Ascending aorta (tissue), 2 donors: ENCODE results near the gene CCR7. TPM values are rescaled to one million over a fixed set of nuclear protein-coding genes. Genes with fewer than 3 reads are reported as not detected.

Source experiments
- DNase-seq, 2 donors: peaks; one replicate each; pipeline ENCODE4 v3.0.0-alpha.2; 2019; ENCODE audit warnings: low spot score in 2 of 2
- H3K27ac ChIP-seq, 2 donors: fragments of 200-600 bp; sonication (generic); one replicate each; pipeline ENCODE4 v1.5.1; 2016 to 2017; ENCODE audit warnings: mild to moderate bottlenecking in 1 of 2
- H3K27me3 ChIP-seq: fragments of 200-600 bp; sonication (generic); one replicate; pipeline ENCODE4 v1.5.1; 2017
- H3K36me3 ChIP-seq, 2 donors: fragments of 200-600 bp; sonication (generic); one replicate each; pipeline ENCODE4 v1.5.1; 2016
- H3K4me1 ChIP-seq, 2 donors: fragments of 200-600 bp; sonication (generic); one replicate each; pipeline ENCODE4 v1.5.1; 2016 to 2017; ENCODE audit warnings: mild to moderate bottlenecking in 1 of 2
- H3K4me3 ChIP-seq, 2 donors: fragments of 200-600 bp; sonication (generic); one replicate each; pipeline ENCODE4 v1.5.1; 2016 to 2017; ENCODE audit warnings: mild to moderate bottlenecking in 1 of 2
- H3K9me3 ChIP-seq, 2 donors: fragments of 200-600 bp; sonication (generic); one replicate each; pipeline ENCODE4 v1.5.1; 2016
- CTCF ChIP-seq, 3 experiments: fragments of 200-600 bp in 2 of 3; fragments of 450-650 bp in 1 of 3; sonication (generic) in 2 of 3; IDR thresholded peaks; one replicate each; pipeline ENCODE4 v1.5.1; 2016 to 2019; ENCODE audit warnings: antibody characterized with exemption in 3 of 3, mild to moderate bottlenecking in 1 of 3, moderate library complexity in 1 of 3
- intact Hi-C: fragments of 100-400 bp; cut with DNase I; formaldehyde crosslinking; loops from one replicate; pipeline ENCODE4 v1.15.1; 2023
- total RNA-seq: library from RNA; depleted of rRNA; stranded (reverse); fragments of >200 nt; gene quantifications from one replicate; pipeline ENCODE4 v1.1.0, GENCODE V29; 2016

CCR7 gene
- total RNA-seq, 1 donor from 2014 or later, result not detected

- no peaks in the 10 kb centered on the region for H3K9me3 ChIP-seq
Measured at GRCh38 chr17:40598619-40599467, 33.6 kb upstream of the CCR7 start.

GRCh38 chr17:40598301-40598618 is 33.0 kb upstream of the CCR7 start:
- Histone ChIP-seq H3K27me3 (no peaks in the 10 kb centered on the region), H3K36me3 (no peaks in the 10 kb centered on the region), H3K27ac (peak overlapping the region in 1 of 2 donors; percentile 19), H3K4me3 (peak overlapping the region in 1 of 2 donors; percentile 8), H3K9me3 (no peaks in the 10 kb centered on the region), H3K4me1 (peaks cover 0 to 4% of the 10 kb centered on the region in 2 donors)
- no peak for TF ChIP-seq CTCF (IDR thresholded peaks at IDR 0.05)
- intact Hi-C loops, result no loop called here
- DNase-seq, result peak in 1 of 2 donors; percentile 50

More at GRCh38 chr17:40598619-40599467, 33.6 kb upstream of the CCR7 start:
- no peak for TF ChIP-seq CTCF (IDR thresholded peaks at IDR 0.05)
- peak overlapping the region in 1 of 2 donors; percentile 19 for H3K27ac ChIP-seq
- no peaks in the 10 kb centered on the region for H3K36me3 ChIP-seq
- DNase-seq, result peak; percentile 35 to 70
- intact Hi-C loops, result no loop called here
- peaks cover 0 to 4% of the 10 kb centered on the region in 2 donors for H3K4me1 ChIP-seq
- no peaks in the 10 kb centered on the region for H3K27me3 ChIP-seq
- H3K4me3 ChIP-seq, result peak overlapping the region in 1 of 2 donors; percentile 8

- H3K9me3 ChIP-seq, result no peaks in the 10 kb centered on the region
- DNase-seq, result no peak
- no peaks in the 10 kb centered on the region for H3K27me3 ChIP-seq
- no peak for TF ChIP-seq CTCF (IDR thresholded peaks at IDR 0.05)
- peaks cover 0 to 4% of the 10 kb centered on the region in 2 donors for H3K4me1 ChIP-seq
- peak overlapping the region in 1 of 2 donors; percentile 8 for H3K4me3 ChIP-seq
- intact Hi-C loops, result no loop called here
- peak overlapping the region in 1 of 2 donors; percentile 19 for H3K27ac ChIP-seq
- no peaks in the 10 kb centered on the region for H3K36me3 ChIP-seq
Measured at GRCh38 chr17:40597556-40598300, 32.5 kb upstream of the CCR7 start.

- Histone ChIP-seq H3K4me1 (peaks cover 0 to 4% of the 10 kb centered on the region in 2 donors), H3K9me3 (no peaks in the 10 kb centered on the region), H3K27ac (no peak overlapping the region), H3K36me3 (no peaks in the 10 kb centered on the region), H3K4me3 (no peak overlapping the region), H3K27me3 (no peaks in the 10 kb centered on the region)
- no peak for DNase-seq
- no peak for TF ChIP-seq CTCF (IDR thresholded peaks at IDR 0.05)
- intact Hi-C loops, result no loop called here
Measured at GRCh38 chr17:40597156-40597555, 31.9 kb upstream of the CCR7 start.

DNA sequence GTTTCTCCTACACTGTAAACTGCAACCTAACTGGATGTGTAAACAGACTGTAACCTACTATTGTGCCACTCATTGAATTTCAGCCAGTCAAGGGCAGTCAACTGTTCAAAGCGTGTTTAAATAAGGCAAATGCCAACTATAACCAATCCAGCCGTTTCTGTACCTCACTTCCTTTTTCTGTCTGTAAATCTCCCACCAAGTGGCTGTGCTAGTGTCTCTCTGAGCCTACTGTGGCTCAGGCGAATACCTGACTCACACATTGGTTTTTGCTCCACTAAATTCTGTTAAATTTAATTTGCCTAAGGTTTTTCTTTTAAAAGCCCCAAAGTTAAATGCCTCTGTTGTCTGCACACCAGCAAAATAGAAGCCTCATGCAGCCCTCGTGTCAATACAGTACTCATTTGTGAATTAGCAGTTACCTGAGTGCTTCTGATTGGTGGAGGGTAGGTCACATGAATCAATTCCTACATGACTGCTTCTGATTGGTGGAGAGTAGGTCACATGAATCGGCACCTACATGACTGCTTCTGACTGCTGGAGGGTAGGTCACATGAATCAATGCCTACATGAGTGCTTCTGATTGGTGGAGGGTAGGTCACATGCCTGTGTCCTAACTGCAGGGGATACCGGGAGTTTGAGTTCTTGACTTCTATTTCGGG is 31.1 kb upstream of the CCR7 start:
- H3K4me1 ChIP-seq, result peaks cover 0 to 4% of the 10 kb centered on the region in 2 donors

More for the DNA sequence above, 31.1 kb upstream of the CCR7 start:
- Histone ChIP-seq H3K27ac (no peak overlapping the region), H3K36me3 (no peaks in the 10 kb centered on the region), H3K9me3 (no peaks in the 10 kb centered on the region), H3K27me3 (no peaks in the 10 kb centered on the region), H3K4me3 (no peak overlapping the region)
- DNase-seq, result no peak
- intact Hi-C loops, result no loop called here
- no peak for TF ChIP-seq CTCF (IDR thresholded peaks at IDR 0.05)
